LNCaP clone FGC (cell line): ENCODE measurements around the gene CDK5R1.

ENCODE experiments used
- DNase-seq: peaks from one replicate; pipeline ENCODE4 v3.0.0-alpha.2; 2011; ENCODE audit warnings: low read depth
- H3K4me3 ChIP-seq: 2 replicates; pipeline ENCODE4 v1.5.1; 2011; ENCODE audit warnings: mild to moderate bottlenecking, low read depth, low read length, control low read depth
- CTCF ChIP-seq: IDR thresholded peaks from 2 replicates; pipeline ENCODE4 v1.5.1; 2012; ENCODE audit warnings: mild to moderate bottlenecking; ENCODE audit not compliant: control insufficient read depth, insufficient read depth; ENCODE audit errors: extremely low read depth

The CDK5R1 gene

GRCh38 chr17:32487473-32488176, 832 bp downstream of the CDK5R1 start:
- peak; percentile 7 for DNase-seq
- TF ChIP-seq CTCF = no peak
- peak overlapping the region; percentile 65 for H3K4me3 ChIP-seq

- TF ChIP-seq CTCF = no peak
- no peak for DNase-seq
- H3K4me3 ChIP-seq = peak overlapping the region; percentile 65
These were observed 1.4 kb downstream of the CDK5R1 start for GRCh38 chr17:32488177-32488542.

GRCh38 chr17:32488604-32489180, 1.9 kb downstream of the CDK5R1 start:
- H3K4me3 ChIP-seq = no peak overlapping the region
- no peak for DNase-seq
- no peak for TF ChIP-seq CTCF

- no peak overlapping the region for H3K4me3 ChIP-seq
- TF ChIP-seq CTCF = no peak
- DNase-seq = no peak
These were observed 2.7 kb downstream of the CDK5R1 start for GRCh38 chr17:32489320-32490100.

GRCh38 chr17:32490101-32490482, 3.3 kb downstream of the CDK5R1 start:
- no peak overlapping the region for H3K4me3 ChIP-seq
- DNase-seq = no peak
- TF ChIP-seq CTCF = no peak

- DNase-seq = no peak
- H3K4me3 ChIP-seq = no peak overlapping the region
- TF ChIP-seq CTCF = no peak
These were observed 4.8 kb downstream of the CDK5R1 start for GRCh38 chr17:32491371-32492263.
